GM19351 (cell line): Measurements from ENCODE around the gene CD8B2.
"Not testable (repeated sequence)": the region's sequence is repeated elsewhere in the genome, so short reads cannot be mapped to it uniquely, and the experiment has no call there.

Experiments used
- ATAC-seq: cut with Tn5 transposase; IDR thresholded peaks from one replicate; pipeline ENCODE4 v1.9.1; 2021; ENCODE audit warnings: mild to moderate bottlenecking, moderate library complexity; ENCODE audit not compliant: unreplicated experiment

Gene CD8B2

DNA sequence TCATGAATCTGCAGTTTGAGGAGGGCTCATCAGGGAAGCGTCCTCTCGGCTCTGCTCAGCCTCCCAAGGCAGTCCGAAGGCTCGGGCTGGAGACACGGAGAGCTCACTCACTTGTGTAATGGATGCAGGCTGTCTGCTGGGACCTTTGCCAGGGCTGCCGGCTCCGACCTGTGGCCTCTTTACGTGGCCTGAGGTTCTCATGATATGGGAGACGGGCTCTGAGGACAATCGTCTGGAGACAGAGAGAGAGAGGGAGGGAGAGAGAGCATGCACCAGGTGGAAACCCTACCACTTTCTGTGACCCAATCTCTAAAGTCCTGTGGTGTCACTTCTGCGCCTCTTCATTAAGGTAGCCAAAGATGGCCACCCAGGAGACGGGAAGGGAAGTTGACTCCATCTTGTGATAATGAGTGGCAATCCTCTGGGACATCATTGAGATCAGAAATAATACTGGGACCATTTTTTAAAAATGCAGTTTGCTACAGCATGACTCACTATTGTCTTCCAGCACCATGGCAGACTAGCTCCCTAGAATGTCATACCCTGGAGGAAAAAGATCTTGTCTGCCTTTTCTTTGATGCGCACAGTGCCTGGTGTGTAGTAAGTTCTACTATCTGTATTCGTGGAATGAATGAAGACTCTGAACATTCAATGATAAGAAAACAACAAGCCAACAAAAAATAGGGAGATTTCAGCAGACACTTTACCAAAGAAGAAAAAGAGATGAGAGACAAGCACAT lies 60.2 kb downstream of the CD8B2 start:
- ATAC-seq = no peak

DNA sequence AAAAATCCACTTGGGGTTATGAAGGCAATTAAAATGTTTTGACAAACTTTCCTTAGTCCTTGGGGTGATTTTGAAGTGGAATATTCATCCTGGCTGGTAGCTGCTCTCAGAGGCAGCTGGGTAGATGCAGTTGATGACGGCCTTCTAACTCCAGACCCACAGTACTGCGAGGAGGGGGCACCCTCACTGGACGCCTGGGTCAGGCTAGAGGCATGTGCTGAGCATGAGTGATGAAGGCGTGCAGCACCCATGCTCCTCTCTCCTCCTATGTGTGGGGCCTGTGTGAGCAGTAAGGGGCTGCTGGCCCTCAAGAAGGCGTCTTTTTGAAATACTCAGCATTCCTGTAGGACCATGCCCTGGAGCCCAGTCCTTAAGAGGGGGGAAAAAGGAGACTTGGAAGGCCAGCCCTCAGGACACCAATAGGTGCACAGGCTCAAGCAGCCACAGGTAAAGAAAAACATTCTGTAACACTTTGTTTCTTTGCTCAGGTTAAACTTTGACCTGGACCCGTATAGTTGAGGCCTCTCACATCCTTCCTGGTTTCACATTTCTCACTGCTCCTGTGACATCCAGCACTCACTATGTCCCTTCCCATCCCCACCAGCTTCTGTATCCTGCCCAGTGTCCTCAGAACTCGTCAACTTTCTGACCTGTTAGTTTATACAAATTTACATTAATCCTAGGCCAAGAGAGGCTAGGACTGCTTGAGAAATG lies 64.4 kb downstream of the CD8B2 start:
- no peak for ATAC-seq

DNA sequence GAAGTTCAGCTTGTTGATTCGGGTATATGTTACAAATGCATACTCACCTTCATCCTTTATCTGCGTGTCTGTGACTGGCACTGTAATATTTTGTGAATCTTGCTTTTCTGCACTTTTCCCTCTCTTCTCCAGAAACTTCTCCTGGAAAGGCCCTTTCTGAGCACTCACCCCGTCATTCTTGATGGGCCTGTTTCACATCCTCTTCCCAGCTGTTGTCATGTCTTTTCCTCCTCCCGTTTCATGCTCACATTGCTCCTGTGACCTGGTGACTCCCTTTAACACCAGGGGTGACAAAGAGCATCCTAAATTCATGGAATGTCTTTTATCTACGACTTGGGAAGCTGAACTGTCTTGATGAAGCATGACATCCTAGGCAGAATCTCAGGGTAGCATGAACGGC lies 65.8 kb downstream of the CD8B2 start:
- no peak for ATAC-seq

DNA sequence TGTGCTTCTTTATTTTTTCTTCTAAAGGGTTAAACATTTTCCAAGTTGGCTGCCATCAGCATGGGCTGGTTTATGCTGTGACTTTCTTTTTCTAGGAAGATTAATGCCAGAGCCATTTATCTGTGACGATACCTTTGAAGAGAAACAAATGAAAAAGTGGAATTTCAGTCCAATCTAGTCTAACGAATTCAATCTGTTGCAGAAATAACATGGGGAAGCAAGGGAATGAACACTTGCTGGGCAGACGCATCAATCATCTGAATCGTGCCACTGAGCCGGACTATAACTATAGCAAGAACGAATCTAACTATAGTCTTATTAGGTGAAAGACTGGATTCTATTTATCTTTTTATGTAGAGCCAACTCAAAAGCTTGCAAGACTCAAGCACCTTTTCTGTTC lies 66.2 kb downstream of the CD8B2 start:
- no peak for ATAC-seq

DNA sequence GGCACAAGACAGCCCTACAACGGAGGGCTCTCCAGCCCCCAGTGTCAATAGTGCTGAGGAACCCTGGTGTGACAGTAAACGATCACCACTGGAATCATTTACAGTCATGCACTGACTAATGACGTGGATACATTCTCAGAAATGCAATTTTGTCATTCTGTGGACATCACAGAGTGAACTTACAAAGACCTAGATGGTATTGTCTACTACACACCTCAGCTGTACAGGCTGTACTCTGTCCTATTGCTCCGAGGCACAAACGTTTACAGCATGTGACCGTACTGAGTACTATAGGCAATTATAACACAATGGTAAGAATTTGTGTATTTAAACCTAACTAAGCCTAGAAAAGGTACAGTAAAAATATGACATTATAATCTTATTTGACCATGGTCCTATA lies 67.2 kb downstream of the CD8B2 start:
- ATAC-seq = no peak

DNA sequence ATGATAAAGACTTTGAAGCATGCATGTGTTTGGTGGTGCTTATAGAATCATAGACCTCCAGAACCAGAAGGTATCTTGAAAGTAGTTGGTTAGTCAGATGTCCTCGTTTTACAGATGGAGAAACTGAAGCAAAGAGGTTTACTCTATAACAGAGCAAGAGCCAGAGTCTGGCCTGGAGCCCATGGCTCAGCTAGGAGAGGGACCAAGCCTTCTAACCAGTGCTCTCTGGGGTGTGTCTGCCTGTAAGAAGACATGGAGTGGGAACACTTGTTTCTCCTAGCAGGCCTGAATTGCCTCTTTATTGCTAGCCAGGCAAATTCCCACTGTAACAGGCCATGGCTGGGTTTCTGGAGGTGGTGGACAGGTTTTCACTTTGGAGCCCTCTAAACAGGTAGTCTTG lies 67.9 kb downstream of the CD8B2 start:
- ATAC-seq = no peak

DNA sequence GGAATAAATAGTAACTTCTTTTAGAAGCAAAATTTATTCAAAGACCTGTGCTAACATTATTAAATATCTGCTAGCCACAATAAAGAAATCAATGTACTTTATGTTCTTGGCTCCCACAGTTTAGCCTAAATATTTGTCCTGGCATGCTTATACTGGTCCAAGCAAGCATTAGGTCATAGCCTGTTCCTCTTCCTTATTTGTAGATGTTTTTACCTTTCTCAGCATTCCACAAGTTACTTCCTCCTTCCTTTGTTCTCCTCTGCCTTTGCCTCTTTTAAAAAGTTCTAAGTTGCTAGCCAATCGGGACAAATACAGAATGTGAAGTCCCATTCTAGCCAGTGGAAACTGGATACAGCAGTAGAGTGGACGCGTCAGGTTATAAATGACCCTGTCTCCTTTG lies 72.6 kb downstream of the CD8B2 start:
- ATAC-seq = not testable (repeated sequence)

DNA sequence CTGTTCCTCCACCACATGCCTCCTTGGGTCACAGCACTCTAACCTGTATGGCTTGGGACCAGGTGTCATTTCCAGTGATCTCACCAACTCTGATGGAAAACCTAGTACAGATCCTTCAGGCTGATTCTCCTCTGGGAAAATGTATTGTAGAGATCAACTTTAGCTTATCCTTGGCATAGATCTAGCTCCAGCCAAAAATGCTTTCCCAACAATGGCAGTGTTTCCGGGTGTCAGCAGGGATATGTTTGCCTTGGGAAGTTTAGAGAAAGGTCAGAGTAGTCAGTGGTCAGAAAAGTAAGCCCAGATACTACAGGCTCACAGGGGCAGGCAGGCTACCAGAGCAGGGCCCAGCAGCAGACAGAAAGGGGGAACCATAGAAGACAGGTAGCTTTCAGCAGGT lies 73.6 kb downstream of the CD8B2 start:
- no peak for ATAC-seq

DNA sequence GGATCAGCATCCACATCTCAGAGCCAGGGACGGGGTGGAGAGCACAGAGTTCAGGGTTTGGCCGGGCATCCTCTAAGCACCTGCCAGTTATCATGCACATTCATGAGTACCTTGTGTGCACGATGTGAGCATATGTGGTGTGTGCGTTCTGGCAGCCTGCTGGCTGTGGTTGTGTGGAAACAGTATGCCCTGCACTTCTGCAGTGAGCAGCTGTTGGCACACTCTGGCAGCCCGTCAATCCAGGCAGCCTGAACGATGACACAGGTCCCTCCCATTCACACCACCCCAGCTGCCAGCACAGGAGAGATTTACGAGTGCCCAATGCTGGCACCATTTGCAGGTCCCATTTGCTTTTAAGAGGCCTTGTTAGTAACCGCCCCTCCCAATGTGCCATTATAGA lies 74.2 kb downstream of the CD8B2 start:
- no peak for ATAC-seq

DNA sequence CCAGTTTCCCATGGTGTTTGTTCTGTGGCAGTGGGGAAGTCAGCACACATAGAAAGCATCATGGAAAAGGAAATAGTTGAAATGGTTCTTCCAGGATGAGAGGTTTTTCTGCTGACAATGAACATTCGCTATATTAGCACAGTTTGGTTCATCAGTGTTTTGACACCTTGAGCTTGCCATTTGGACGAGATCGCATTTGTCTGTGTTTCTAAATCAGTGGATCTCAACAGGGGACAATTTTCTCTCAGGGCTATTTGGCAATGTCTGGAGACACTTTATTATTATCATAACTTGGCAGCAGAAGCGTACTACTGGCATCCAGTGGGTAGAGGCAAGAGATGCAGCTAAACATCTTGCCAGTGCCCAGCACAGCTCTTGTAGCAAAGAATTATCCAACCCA lies 74.6 kb downstream of the CD8B2 start:
- ATAC-seq = no peak

DNA sequence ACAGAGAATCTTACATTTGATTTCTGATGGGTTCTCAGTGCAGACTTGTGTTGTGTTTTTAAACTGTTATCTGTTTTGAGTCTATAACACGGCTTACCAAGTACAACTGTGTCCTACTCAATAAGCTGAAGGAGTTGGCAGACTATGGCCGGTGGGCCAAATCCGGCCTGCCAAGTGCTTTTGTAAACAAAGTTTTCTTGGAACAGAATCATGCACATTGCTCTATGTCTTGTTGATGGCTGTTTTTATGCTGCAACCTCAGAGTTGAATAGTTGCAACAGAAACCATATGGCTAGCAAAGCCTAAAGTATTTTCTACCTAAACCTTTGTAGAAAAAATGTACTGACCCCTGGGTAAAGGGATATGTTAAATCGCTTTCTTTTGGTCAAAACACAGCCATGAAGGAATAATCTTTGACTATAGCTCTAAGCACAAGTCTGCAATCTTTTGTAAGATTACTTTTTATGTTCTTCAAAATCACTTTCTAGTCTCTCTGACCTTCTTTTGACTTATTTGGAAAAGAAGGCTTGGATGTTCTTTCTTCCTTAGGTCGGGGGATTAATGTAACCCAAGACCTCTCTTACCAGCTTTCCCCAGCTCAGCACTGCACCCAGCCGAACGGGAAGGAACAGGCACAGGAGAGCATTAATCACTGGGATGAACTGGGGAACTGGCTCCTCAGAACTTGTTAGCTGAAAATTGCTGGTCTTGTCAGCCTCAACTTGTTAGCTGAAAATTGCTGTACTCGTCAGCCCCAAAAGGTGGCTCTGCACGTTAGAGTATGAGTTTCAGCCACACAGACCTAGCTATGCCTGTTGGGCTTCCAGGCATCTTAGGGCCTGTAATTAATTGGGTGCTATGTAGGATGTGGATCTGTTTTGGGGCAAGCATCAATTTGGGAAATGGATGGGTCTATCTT lies 75.4 kb downstream of the CD8B2 start:
- no peak for ATAC-seq

DNA sequence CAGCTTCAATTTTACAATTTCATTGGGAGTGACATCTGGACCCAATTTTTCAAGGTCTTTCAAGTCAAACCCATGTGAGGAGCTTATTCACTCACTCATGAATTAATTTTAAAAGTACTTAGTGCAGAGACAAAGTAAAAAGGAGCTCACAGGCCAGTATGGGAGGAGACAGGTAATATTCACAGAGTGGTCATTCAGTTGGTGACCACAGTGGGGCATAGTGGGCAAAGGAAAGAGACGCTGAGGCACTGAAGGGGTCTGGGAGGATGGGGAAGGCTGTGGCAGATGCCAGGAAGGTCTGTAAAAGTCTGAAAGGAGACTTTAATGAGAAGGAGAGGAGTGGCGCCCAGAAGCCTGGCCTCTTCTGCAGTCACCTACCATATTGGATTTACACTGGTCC lies 76.0 kb downstream of the CD8B2 start:
- ATAC-seq = no peak

DNA sequence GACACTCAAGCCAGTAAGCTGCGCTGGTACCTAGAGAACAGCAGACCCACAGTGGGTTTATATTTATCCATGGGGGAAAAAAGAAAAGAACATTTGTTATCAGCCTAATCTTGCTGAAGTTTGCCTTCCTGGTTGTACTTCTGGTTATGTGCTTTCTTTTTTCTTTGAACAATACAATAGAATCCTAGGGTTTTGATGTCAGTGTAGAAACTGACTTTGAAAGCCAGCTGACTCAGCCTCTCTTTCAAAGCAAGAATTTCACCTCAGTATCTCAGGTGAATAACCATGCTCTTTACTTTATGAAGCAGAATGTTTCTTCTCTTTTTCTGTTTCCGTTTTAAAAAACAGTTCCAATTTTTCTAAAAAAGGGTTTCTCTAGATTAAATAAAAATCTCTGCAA lies 78.4 kb downstream of the CD8B2 start:
- ATAC-seq = no peak

DNA sequence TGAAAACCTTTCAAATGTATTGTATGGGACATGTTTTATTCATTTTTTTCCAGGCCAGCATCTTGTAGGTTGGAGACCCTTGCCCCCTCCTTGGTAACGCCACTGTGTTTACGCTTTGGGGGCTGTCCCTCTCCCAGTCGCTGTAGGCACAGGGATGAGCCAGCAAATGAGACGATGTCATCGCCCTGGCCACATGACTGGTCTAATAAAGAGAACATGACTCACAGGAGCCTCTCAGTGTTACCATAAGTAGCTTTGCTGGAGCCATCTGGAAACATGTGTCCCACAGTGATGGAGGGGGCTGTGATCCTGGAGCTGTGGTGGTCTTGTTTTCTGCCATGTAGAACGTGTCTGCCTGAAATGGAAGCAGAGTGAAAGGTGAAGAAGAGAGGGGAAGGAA lies 78.9 kb downstream of the CD8B2 start:
- no peak for ATAC-seq

DNA sequence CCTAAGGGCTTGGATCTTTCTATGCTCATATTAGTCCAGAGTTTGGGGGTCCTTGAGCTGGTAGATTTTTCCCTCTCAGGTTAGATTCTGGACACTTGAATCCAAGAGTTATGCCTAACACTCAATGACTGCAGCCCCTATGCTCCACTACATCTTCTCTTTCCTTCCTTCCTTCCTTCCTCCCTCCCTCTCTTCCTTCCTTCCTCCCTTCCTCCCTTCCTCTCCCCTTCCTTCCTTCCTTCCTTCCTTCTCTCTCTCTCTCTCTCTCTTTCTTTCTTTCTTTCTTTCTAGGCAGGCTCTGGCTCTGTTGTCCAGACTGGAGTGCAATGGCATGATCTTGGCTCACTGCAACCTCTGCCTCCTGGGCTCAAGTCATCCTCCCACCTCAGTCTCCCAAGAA lies 79.3 kb downstream of the CD8B2 start:
- ATAC-seq = not testable (repeated sequence)

DNA sequence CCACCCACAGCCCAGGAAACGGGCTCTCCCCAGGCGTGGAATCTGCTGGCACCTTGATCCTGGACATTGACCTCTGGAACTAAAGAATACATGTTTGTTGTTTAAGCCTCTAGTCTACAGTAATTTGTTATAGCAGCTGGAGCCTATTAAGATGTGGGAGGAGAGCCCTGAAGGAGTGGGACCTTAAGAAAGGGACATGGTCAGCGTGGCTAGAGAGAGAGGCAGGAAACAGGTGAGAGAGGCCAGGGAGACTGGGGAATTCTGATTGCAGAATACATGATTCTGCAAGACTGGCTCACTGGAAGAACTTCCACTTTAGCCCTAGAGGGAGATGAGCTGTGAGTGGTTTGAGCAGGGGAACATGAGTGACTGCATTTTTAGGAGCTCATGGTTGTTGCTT lies 83.2 kb downstream of the CD8B2 start:
- ATAC-seq = no peak
